Mesenchymal stem cell (in vitro differentiated cells and primary cell): ENCODE results near the gene DUSP1.

ENCODE experiments used
- DNase-seq: peaks from one replicate; pipeline ENCODE4 v3.0.0-alpha.2; 2013
- H2AFZ ChIP-seq: one replicate; pipeline ENCODE4 v1.6.1; 2013; ENCODE audit warnings: low read depth, mild to moderate bottlenecking, control low read depth, inconsistent platforms, low read length, moderate library complexity
- H2AK5ac ChIP-seq: 2 replicates; pipeline ENCODE4 v1.6.1; 2013; ENCODE audit warnings: low read length, moderate library complexity, mild to moderate bottlenecking, inconsistent platforms; ENCODE audit not compliant: severe bottlenecking
- H2BK120ac ChIP-seq: one replicate; pipeline ENCODE4 v1.6.1; 2013; ENCODE audit warnings: low read depth, mild to moderate bottlenecking, inconsistent platforms, low read length, moderate library complexity
- H2BK12ac ChIP-seq, 2 experiments: one replicate each; pipeline ENCODE4 v1.6.1; 2013; ENCODE audit warnings: inconsistent platforms in 2 of 2, low read length in 2 of 2, mild to moderate bottlenecking in 2 of 2, moderate library complexity in 2 of 2, control low read depth in 1 of 2
- H2BK15ac ChIP-seq: one replicate; pipeline ENCODE4 v1.6.1; 2013; ENCODE audit warnings: mild to moderate bottlenecking, low read depth, inconsistent platforms; ENCODE audit not compliant: poor library complexity, severe bottlenecking
- H2BK5ac ChIP-seq: 2 replicates; pipeline ENCODE4 v1.6.1; 2013; ENCODE audit warnings: low read depth, mild to moderate bottlenecking, low read length, control low read depth, inconsistent platforms; ENCODE audit not compliant: poor library complexity, severe bottlenecking
- H3K14ac ChIP-seq, 2 experiments: one replicate each; pipeline ENCODE4 v1.6.1; 2013; ENCODE audit warnings: inconsistent platforms in 2 of 2, low read length in 2 of 2, control low read depth in 1 of 2, mild to moderate bottlenecking in 1 of 2, moderate library complexity in 1 of 2
- H3K18ac ChIP-seq, 2 experiments: one replicate each; pipeline ENCODE4 v1.6.1; 2013; ENCODE audit warnings: inconsistent platforms in 2 of 2, low read length in 2 of 2, control low read depth in 1 of 2, low read depth in 1 of 2, mild to moderate bottlenecking in 1 of 2
- H3K23ac ChIP-seq, 2 experiments: one replicate each; pipeline ENCODE4 v1.6.1; 2013; ENCODE audit warnings: inconsistent platforms in 2 of 2, low read length in 2 of 2, mild to moderate bottlenecking in 2 of 2, moderate library complexity in 2 of 2, control low read depth in 1 of 2
- H3K27ac ChIP-seq: 2 replicates; pipeline ENCODE4 v1.5.1; 2013; ENCODE audit warnings: mild to moderate bottlenecking, moderate library complexity, low read length, control low read depth, inconsistent platforms; ENCODE audit not compliant: poor library complexity, severe bottlenecking
- H3K27me3 ChIP-seq, 2 experiments: 2 replicates each; pipeline versions ENCODE4 v1.6.1 to v1.7.0; 2013; ENCODE audit warnings: low read length in 2 of 2, mild to moderate bottlenecking in 2 of 2, moderate library complexity in 2 of 2, control low read depth in 1 of 2, inconsistent platforms in 1 of 2; ENCODE audit not compliant: control insufficient read depth in 1 of 2, insufficient read depth in 1 of 2
- H3K36me3 ChIP-seq, 2 experiments: 2 replicates each; pipeline versions ENCODE4 v1.6.1 to v1.7.0; 2013; ENCODE audit warnings: low read length in 2 of 2, control low read depth in 1 of 2, inconsistent platforms in 1 of 2, low read depth in 1 of 2, mild to moderate bottlenecking in 1 of 2; ENCODE audit not compliant: insufficient read depth in 2 of 2, control insufficient read depth in 1 of 2
- H3K4ac ChIP-seq, 2 experiments: one replicate each; pipeline ENCODE4 v1.6.1; 2013; ENCODE audit warnings: inconsistent platforms in 2 of 2, low read length in 2 of 2, mild to moderate bottlenecking in 2 of 2, moderate library complexity in 2 of 2, control low read depth in 1 of 2, low read depth in 1 of 2
- H3K4me1 ChIP-seq: 2 replicates; pipeline ENCODE4 v1.6.1; 2013; ENCODE audit warnings: low read depth, low read length, control low read depth; ENCODE audit not compliant: control insufficient read depth, insufficient read depth
- H3K4me2 ChIP-seq: 2 replicates; pipeline ENCODE4 v1.6.1; 2013; ENCODE audit warnings: low read length, mild to moderate bottlenecking, inconsistent platforms; ENCODE audit not compliant: poor library complexity, severe bottlenecking
- H3K4me3 ChIP-seq, 2 experiments: 2 replicates each; pipeline versions ENCODE4 v1.5.1 to v1.7.0; 2013; ENCODE audit warnings: low read length in 2 of 2, mild to moderate bottlenecking in 2 of 2, control low read depth in 1 of 2, low read depth in 1 of 2; ENCODE audit not compliant: insufficient read depth in 1 of 2
- H3K79me1 ChIP-seq: replicated peaks from 2 replicates; pipeline ENCODE4 v1.6.1; 2013; ENCODE audit warnings: mild to moderate bottlenecking, control low read depth, low read length, inconsistent platforms; ENCODE audit not compliant: poor library complexity, severe bottlenecking
- H3K9ac ChIP-seq: 2 replicates; pipeline ENCODE4 v1.7.0; 2013; ENCODE audit warnings: mild to moderate bottlenecking, low read length, moderate library complexity
- H3K9me3 ChIP-seq: 2 replicates; pipeline ENCODE4 v1.7.0; 2013; ENCODE audit warnings: mild to moderate bottlenecking, low read length; ENCODE audit not compliant: control insufficient read depth
- H4K8ac ChIP-seq: one replicate; pipeline ENCODE4 v1.6.1; 2013; ENCODE audit warnings: inconsistent platforms, mild to moderate bottlenecking, low read length, moderate library complexity
- H4K91ac ChIP-seq: one replicate; pipeline ENCODE4 v1.6.1; 2013; ENCODE audit warnings: mild to moderate bottlenecking, low read length, inconsistent platforms
- WGBS: methylation state at CpG from one replicate; pipeline ENCODE4 v1.1.7; 2013; ENCODE audit warnings: mixed read lengths; 5-methylcytosine and 5-hydroxymethylcytosine counted together

The DUSP1 gene

GRCh38 chr5:172805018-172805683, 34.2 kb upstream of the DUSP1 start:
- Histone ChIP-seq H3K4me1 (peaks cover 9% of the 10 kb centered on the region), H2AFZ (no peak overlapping the region), H3K9me3 (peaks cover 5% of the 10 kb centered on the region), H2BK12ac (no peak overlapping the region), H3K27ac (no peak overlapping the region), H3K9ac (no peak overlapping the region), H3K27me3 (no peaks in the 10 kb centered on the region), H2BK5ac (no peak overlapping the region), H3K14ac (no peak overlapping the region), H2AK5ac (no peak overlapping the region), H2BK15ac (peak overlapping the region; percentile 6), H3K4me2 (no peak overlapping the region), H2BK120ac (no peak overlapping the region), H4K91ac (no peak overlapping the region), H4K8ac (no peak overlapping the region), H3K4ac (no peak overlapping the region), H3K23ac (no peak overlapping the region), H3K36me3 (no peaks in the 10 kb centered on the region), H3K79me1 (no peaks in the 10 kb centered on the region), H3K18ac (no peak overlapping the region), H3K4me3 (no peak overlapping the region)
- DNase-seq, result no peak
- WGBS, result 90% methylated on average over 3 of the region's 3 CpGs

GRCh38 chr5:172802567-172803176, 31.7 kb upstream of the DUSP1 start:
- Histone ChIP-seq H3K14ac (no peak overlapping the region), H3K4ac (no peak overlapping the region), H3K4me3 (no peak overlapping the region), H3K23ac (no peak overlapping the region), H3K27ac (no peak overlapping the region), H2AK5ac (no peak overlapping the region), H2BK120ac (no peak overlapping the region), H3K18ac (no peak overlapping the region), H2BK5ac (no peak overlapping the region), H4K91ac (no peak overlapping the region), H3K36me3 (no peaks in the 10 kb centered on the region), H2BK12ac (peak overlapping the region in 1 of 2 experiments; percentile 45), H3K9me3 (no peaks in the 10 kb centered on the region), H2BK15ac (no peak overlapping the region), H3K4me2 (no peak overlapping the region), H3K27me3 (no peaks in the 10 kb centered on the region), H3K9ac (peak overlapping the region; percentile 14), H2AFZ (no peak overlapping the region), H3K79me1 (no peaks in the 10 kb centered on the region), H4K8ac (no peak overlapping the region), H3K4me1 (peaks cover 21% of the 10 kb centered on the region)
- peak; percentile 78 for DNase-seq
- 79% methylated on average over 3 of the region's 4 CpGs for WGBS

GRCh38 chr5:172802112-172802511, 31.1 kb upstream of the DUSP1 start:
- no peaks in the 10 kb centered on the region for H3K9me3 ChIP-seq
- H3K27me3 ChIP-seq, result no peaks in the 10 kb centered on the region
- H3K18ac ChIP-seq, result no peak overlapping the region
- H3K4ac ChIP-seq, result no peak overlapping the region
- H2BK15ac ChIP-seq, result no peak overlapping the region
- H3K9ac ChIP-seq, result peak overlapping the region; percentile 65
- no peak overlapping the region for H2BK120ac ChIP-seq
- no peak overlapping the region for H3K4me3 ChIP-seq
- H2BK12ac ChIP-seq, result peak overlapping the region in 1 of 2 experiments; percentile 61
- no peak overlapping the region for H3K23ac ChIP-seq
- no peak overlapping the region for H2BK5ac ChIP-seq
- no peak overlapping the region for H3K14ac ChIP-seq
- H4K91ac ChIP-seq, result no peak overlapping the region
- peaks cover 20% of the 10 kb centered on the region for H3K4me1 ChIP-seq
- H2AFZ ChIP-seq, result no peak overlapping the region
- H3K4me2 ChIP-seq, result no peak overlapping the region
- no peak for DNase-seq
- H3K27ac ChIP-seq, result no peak overlapping the region
- peak overlapping the region; percentile 80 for H2AK5ac ChIP-seq
- H4K8ac ChIP-seq, result no peak overlapping the region
- no peaks in the 10 kb centered on the region for H3K36me3 ChIP-seq
- H3K79me1 ChIP-seq, result no peaks in the 10 kb centered on the region
- 100% methylated on average over 1 of the region's 2 CpGs for WGBS

- Histone ChIP-seq H3K4me3 (peak overlapping the region in 1 of 2 experiments; percentile 5), H3K14ac (no peak overlapping the region), H2AK5ac (peak overlapping the region; percentile 21), H3K36me3 (no peaks in the 10 kb centered on the region), H2BK120ac (no peak overlapping the region), H3K23ac (no peak overlapping the region), H2BK15ac (no peak overlapping the region), H3K18ac (peak overlapping the region; percentile 13 to 40), H3K4me1 (peaks cover 17% of the 10 kb centered on the region), H2BK5ac (no peak overlapping the region), H4K8ac (no peak overlapping the region), H2BK12ac (peak overlapping the region in 1 of 2 experiments; percentile 33), H3K27me3 (no peaks in the 10 kb centered on the region), H3K79me1 (no peaks in the 10 kb centered on the region), H3K9me3 (no peaks in the 10 kb centered on the region), H3K9ac (peak overlapping the region; percentile 65), H2AFZ (no peak overlapping the region), H3K4ac (no peak overlapping the region), H3K27ac (peak overlapping the region; percentile 39), H3K4me2 (no peak overlapping the region), H4K91ac (no peak overlapping the region)
- WGBS, result 37% methylated on average over 4 of the region's 4 CpGs
- DNase-seq, result peak; percentile 92
These were observed 30.2 kb upstream of the DUSP1 start for GRCh38 chr5:172801179-172801671.
